ENCODE measurements around the gene NR2E1. TPM values are rescaled to one million over a fixed set of nuclear protein-coding genes. Genes with fewer than 3 reads are reported as not detected.
A peak's percentile ranks its signal among the peaks of the same experiment; 100 is the strongest.

Gene NR2E1
- total and polyA plus RNA-seq, 2 of the 13 experiments (the other 11 are each of a cell fraction or from before 2014, with no cell fraction given), result not detected

- peak; percentile 77 for TF ChIP-seq ZNF407 (CRISPR knock-in tag; IDR thresholded peaks at IDR 0.05; ENCODE audit: not compliant biosample characterization)
- TF ChIP-seq ATF7 (IDR thresholded peaks at IDR 0.05), result peak; percentile 65
- peak; percentile 93 for TF ChIP-seq ATF7 (CRISPR knock-in tag; IDR thresholded peaks at IDR 0.05)
- no peak for TF ChIP-seq SRSF1 (optimal IDR thresholded peaks at IDR 0.05; ENCODE audit: low read depth, low read length)
- peak; percentile 31; the same call in 1 of the 2 replicates for TF ChIP-seq FOXC1 (CRISPR knock-in tag; IDR thresholded peaks at IDR 0.05; ENCODE audit: borderline replicate concordance)
- TF ChIP-seq GFI1 (CRISPR knock-in tag; IDR thresholded peaks at IDR 0.05; ENCODE audit: borderline replicate concordance), result peak; percentile 54; the same call in 1 of the 2 replicates
- TF ChIP-seq ZFY (CRISPR knock-in tag; IDR thresholded peaks at IDR 0.05), result peak; percentile 77
- peak; percentile 62; the same call in 1 of the 2 replicates for TF ChIP-seq TBX2 (CRISPR knock-in tag; IDR thresholded peaks at IDR 0.05; ENCODE audit: borderline replicate concordance)
- TF ChIP-seq ARID5B (CRISPR knock-in tag; IDR thresholded peaks at IDR 0.05), result peak; percentile 83
- TF ChIP-seq EED (CRISPR knock-in tag; IDR thresholded peaks at IDR 0.05), result peak; percentile 49; the same call in 1 of the 2 replicates
- TF ChIP-seq HNRNPH1 (optimal IDR thresholded peaks at IDR 0.05; ENCODE audit: low read depth, low read length), result no peak
- peak; percentile 25; the same call in 1 of the 2 replicates for TF ChIP-seq FOXK1 (CRISPR knock-in tag; IDR thresholded peaks at IDR 0.05; ENCODE audit: borderline replicate concordance, low read depth)
- peak; percentile 22; the same call in 1 of the 2 replicates for TF ChIP-seq ZNF768 (CRISPR knock-in tag; IDR thresholded peaks at IDR 0.05)
Observed at GRCh38 chr6:108133594-108134179, 32.1 kb upstream of the NR2E1 start (continued).
